HG03558 (cell line): Measurements from ENCODE around the gene FDX2.

ENCODE experiments used
- ATAC-seq: cut with Tn5 transposase; IDR thresholded peaks from one replicate; pipeline ENCODE4 v1.9.1; 2021; ENCODE audit warnings: moderate number of reproducible peaks; ENCODE audit not compliant: unreplicated experiment; ENCODE audit errors: extremely low read depth

Gene FDX2

GRCh38 chr19:10306327-10306726 lies 9.5 kb downstream of the FDX2 start:
- no peak for ATAC-seq

- no peak for ATAC-seq
These were observed 10.5 kb downstream of the FDX2 start for GRCh38 chr19:10305139-10305806.

DNA sequence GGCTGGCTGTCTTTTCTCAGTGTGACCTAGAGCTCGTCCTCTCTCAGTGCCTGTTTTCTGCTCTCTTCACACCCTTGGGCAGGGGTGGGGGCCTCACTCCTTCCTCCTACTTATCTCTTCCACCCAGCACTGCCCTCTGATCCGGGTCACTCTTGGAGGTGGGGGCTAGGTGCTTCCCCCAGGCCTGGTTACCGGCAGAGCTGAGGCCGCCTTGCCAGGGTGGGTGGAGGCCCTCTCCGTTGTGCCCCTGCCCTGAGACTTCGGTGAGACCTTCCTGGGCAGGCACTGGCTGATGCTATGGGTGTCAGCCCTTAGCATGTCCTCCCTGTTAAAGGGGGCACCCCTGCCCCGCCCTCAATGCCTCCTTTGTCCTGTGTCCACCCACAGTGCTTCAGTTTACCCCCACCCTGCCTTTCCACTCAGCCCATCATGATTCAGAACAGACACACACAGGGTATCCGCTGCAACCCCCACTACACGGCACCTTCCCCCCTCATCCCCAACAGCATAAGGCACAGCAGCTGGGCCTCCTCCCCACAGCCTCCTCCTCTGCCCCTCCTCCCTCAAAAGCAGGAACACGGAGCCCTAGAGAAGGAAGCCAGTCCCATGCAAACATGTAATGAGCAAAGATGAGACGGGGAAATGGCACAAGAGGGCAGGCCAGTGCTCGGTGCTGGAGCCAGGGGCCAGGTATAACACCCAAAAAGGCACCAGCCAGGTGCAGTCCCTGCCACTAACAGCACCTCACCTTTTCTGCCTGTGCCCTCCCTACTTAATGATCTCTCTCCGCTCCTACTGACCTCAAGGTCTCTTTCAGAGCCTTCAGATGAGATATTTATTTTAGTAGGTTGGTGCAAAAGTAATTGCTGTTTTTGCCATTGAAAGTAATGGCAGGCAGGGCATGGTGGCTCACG lies 16.0 kb downstream of the FDX2 start:
- ATAC-seq = no peak

DNA sequence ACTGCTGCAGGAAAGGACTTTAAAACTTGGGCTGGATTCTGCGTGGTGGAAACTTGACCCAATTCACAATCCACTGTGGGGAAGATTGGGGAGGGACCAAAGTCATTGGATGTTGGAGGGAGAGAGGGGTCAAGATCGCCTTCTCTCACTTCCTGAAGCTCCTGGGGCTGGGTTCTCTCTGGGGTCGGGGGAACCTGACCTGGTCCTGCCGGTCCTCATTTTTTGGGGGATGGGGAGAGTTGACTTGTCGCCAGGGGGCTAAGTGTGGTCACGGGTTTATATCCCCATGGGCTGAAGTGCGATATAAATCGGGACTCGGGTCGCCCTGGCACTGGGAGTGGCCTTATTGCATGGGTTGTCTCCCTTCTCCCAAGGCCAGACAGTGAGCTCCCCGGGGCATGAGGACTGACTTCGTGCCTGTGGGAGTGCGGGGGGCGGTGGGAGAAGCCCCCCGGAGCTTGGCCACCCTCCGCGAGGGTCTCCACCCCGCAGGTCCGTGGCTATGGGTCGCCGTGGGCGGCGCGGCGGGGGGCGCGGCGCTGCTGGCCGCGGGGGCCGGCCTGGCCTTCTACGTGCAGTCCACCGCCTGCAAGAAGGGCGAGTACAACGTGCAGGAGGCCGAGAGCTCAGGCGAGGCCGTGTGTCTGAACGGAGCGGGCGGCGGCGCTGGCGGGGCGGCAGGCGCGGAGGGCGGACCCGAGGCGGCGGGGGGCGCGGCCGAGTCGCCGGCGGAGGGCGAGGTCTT lies 19.8 kb downstream of the FDX2 start:
- no peak for ATAC-seq

GRCh38 chr19:10295305-10295846 lies 20.4 kb downstream of the FDX2 start:
- ATAC-seq = no peak

GRCh38 chr19:10294368-10294697 lies 21.5 kb downstream of the FDX2 start:
- no peak for ATAC-seq

DNA sequence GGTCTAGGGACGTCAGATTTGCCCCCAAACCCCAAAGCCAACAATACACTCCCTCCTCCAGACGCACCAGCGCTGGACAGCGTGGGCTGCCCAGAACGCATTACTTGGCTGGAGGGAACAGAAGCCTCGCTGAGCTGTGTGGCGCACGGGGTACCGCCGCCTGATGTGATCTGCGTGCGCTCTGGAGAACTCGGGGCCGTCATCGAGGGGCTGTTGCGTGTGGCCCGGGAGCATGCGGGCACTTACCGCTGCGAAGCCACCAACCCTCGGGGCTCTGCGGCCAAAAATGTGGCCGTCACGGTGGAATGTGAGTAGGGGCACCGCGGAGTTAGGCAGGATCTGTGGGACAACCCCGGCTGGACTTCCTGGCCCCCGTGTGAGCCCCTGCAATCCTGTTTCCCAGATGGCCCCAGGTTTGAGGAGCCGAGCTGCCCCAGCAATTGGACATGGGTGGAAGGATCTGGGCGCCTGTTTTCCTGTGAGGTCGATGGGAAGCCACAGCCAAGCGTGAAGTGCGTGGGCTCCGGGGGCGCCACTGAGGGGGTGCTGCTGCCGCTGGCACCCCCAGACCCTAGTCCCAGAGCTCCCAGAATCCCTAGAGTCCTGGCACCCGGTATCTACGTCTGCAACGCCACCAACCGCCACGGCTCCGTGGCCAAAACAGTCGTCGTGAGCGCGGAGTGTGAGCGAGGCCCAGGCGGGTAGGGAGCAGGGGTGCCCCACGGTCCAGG lies 22.0 kb downstream of the FDX2 start:
- no peak for ATAC-seq

- no peak for ATAC-seq
These were observed 22.8 kb downstream of the FDX2 start for GRCh38 chr19:10292789-10293636.

DNA sequence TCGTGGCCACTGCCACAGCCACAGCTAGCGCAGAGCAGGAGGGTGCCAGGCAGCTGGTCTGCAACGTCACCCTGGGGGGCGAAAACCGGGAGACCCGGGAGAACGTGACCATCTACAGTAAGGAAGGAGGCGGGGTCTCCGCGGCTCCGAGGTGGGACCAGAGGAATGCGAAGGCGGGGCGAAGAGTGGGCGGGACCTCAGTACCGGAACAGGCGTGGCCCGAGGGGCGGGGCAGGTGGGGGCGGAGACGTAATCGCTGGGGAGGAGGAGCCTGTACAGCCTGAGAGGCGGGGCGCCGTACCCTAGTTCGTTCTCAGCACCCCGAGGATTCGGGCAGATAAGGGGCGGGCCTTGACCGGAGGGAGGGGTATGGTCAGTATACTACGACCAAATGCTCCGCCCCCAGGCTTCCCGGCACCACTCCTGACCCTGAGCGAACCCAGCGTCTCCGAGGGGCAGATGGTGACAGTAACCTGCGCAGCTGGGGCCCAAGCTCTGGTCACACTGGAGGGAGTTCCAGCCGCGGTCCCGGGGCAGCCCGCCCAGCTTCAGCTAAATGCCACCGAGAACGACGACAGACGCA lies 23.5 kb downstream of the FDX2 start:
- ATAC-seq = no peak

GRCh38 chr19:10291554-10292205 lies 24.1 kb downstream of the FDX2 start:
- ATAC-seq = no peak

- ATAC-seq = no peak
These were observed 24.8 kb downstream of the FDX2 start for GRCh38 chr19:10290876-10291553.

DNA sequence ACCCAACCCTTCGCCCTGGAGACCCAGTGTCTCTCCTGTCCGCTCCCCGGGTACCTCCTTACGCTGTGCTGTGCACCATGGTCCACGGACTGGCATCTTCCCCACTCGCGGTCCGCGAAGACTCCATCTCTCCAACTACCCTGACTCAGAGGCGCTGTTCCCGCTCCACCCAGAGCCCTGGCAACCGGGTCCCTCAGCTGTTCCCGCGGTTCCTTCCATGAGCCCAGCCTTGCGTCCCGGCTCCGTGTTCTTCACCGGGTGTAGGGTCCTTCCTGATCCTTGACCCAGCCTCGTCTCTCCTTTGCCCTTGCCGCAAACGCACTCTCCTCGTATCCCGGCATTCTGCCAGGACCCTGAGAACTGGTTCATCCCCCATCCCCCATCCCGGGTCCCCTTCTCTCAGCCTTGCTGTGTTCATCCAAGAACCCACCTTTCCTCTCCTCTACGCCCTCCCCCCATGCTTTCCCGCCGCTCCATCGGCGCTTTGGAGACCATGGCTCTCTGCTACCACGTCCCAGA lies 25.4 kb downstream of the FDX2 start:
- no peak for ATAC-seq

DNA sequence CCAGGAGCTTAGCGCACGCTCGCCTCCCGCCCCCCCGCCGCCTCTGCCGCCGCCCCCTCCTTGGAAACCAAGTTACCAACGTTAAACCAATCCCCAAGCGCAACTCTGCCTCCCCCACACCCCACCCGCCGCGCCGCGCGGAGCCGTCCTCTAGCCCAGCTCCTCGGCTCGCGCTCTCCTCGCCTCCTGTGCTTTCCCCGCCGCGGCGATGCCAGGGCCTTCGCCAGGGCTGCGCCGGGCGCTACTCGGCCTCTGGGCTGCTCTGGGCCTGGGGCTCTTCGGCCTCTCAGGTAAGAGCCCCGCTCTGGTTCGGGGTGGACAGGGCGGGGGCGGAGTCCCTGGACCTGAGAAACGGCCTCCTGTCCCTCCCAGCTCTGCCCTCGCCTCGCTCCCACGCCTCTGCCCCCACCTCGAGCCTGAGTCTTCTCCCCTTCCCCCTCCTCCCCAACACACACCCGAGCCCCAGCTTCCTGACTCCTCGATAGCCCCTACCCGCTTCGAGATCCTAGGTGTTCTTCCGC lies 25.9 kb downstream of the FDX2 start, which contains the start of gene ICAM5:
TSS of gene ICAM5 (plus strand) at position 117 of the 521 bp plus-strand sequence. CDS start at position 209, 92 bp downstream.
- no peak for ATAC-seq

DNA sequence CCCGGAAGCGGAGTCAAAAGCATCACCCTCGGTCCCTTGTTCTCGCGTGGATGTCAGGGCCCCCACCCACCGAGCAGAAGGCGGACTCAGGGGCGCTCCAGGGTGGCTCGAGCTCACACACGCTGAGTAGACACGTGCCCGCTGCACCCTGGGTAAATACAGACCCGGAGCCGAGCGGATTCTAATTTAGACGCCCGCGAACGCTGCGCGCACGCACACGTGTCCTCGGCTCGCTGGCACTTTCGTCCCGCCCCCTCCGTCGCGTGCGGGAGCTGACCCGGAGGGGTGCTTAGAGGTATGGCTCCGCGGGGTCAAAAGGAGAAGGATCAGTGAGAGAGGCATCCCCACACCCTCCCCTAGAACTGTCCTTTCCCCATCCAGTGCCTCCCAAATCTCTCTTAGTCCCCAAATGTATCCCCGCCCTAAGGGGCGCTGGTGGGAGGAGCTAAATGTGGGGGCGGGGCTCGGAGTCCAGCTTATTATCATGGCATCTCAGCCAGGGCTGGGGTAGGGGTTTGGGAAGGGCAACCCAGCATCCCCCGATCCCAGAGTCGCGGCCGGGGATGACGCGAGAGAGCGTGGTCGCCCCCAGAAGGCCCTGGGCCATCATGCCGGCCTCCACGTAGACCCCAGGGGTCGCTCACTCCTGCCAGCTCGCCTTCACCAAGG lies 26.5 kb downstream of the FDX2 start:
- ATAC-seq = no peak

DNA sequence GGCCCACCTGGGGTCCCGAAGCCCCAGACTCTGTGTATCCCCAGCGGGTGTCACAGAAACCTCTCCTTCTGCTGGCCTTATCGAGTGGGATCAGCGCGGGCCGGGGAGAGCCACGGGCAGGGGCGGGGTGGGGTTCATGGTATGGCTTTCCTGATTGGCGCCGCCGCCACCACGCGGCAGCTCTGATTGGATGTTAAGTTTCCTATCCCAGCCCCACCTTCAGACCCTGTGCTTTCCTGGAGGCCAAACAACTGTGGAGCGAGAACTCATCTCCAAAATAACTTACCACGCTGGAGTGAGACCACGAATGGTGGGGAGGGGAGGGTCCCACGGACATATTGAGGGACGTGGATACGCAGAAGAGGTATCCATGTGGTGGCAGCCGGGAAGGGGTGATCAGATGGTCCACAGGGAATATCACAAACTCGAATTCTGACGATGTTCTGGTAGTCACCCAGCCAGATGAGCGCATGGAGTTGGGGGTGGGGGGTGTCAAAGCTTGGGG lies 27.1 kb downstream of the FDX2 start:
- no peak for ATAC-seq
